Gastroesophageal sphincter (tissue), 3 donors: ENCODE results near the gene MEAF6.

Source experiments
- CTCF ChIP-seq, 4 experiments: fragments of 200-600 bp in 2 of 4; fragments of 450-650 bp in 2 of 4; sonication (generic) in 1 of 4; IDR thresholded peaks; one replicate each; pipeline ENCODE4 v1.5.1; 2017 to 2019; ENCODE audit warnings: antibody characterized with exemption in 4 of 4, mild to moderate bottlenecking in 2 of 4, moderate library complexity in 2 of 4
- POLR2AphosphoS5 ChIP-seq: sonication (generic); formaldehyde crosslinking; IDR thresholded peaks from one replicate; pipeline ENCODE4 v1.6.1; 2017; ENCODE audit warnings: antibody characterized with exemption

- no peak for TF ChIP-seq CTCF (IDR thresholded peaks at IDR 0.05)
- no peak for TF ChIP-seq POLR2AphosphoS5
These were observed 33.8 kb downstream of the MEAF6 start for GRCh38 chr1:37480581-37481288.
